ENCODE data around the gene PIN4. TPM values are rescaled to one million over a fixed set of nuclear protein-coding genes. Genes with fewer than 3 reads are reported as not detected.

PIN4 gene
- total RNA-seq, 1 experiment from 2014 or later: 9.5 TPM

GRCh38 chrX:72139538-72139937 is 42.0 kb upstream of the PIN4 start:
- ChIA-PET POLR2A (no interaction called here), RAD21 (ENCODE audit: low non-redundant PET in 1 of 2, low total read pairs in 2 of 2, uncharacterized antibody in 2 of 2, unreplicated experiment in 2 of 2) (no interaction called here), CTCF (no interaction called here)
- Histone ChIP-seq H3K27ac (ENCODE audit: low read depth, low read length) (no peak overlapping the region), H3K79me2 (ENCODE audit: insufficient read depth, low read length) (no peaks in the 10 kb centered on the region), H3K27me3 (ENCODE audit: insufficient read depth, low read length) (no peaks in the 10 kb centered on the region), H3K4me3 (replicated peaks in 1 of 2; ENCODE audit: low read depth in 1 of 2, low read length in 2 of 2) (no peak overlapping the region), H3K4me1 (ENCODE audit: control insufficient read depth in 1 of 2, insufficient read depth in 2 of 2, low read length in 2 of 2) (no peaks in the 10 kb centered on the region), H3K9ac (ENCODE audit: low read length) (no peak overlapping the region), H3K9me3 (ENCODE audit: control insufficient read depth in 1 of 2, insufficient read depth in 1 of 2, low read depth in 1 of 2, low read length in 2 of 2) (no peaks in the 10 kb centered on the region), H4K20me1 (ENCODE audit: insufficient read depth) (no peaks in the 10 kb centered on the region), H3K4me2 (ENCODE audit: low read length) (no peak overlapping the region), H3K9me2 (ENCODE audit: insufficient read depth) (no peaks in the 10 kb centered on the region), H2AFZ (ENCODE audit: low read depth, low read length, poor library complexity, severe bottlenecking) (no peak overlapping the region), H3K36me3 (ENCODE audit: control insufficient read depth in 1 of 2, insufficient read depth in 2 of 2, low read length in 2 of 2) (no peaks in the 10 kb centered on the region)
- DNase-seq (ENCODE audit: low read depth, low spot score) (no peak), ATAC-seq (no peak)
- TF ChIP-seq POLR2A (IDR thresholded peaks at IDR 0.05; ENCODE audit: borderline replicate concordance, extremely low read depth, insufficient read depth, insufficient read length): no peak
- TF ChIP-seq FOSL1 (IDR thresholded peaks at IDR 0.05; ENCODE audit: low read depth): no peak
- no peak for TF ChIP-seq SP1 (IDR thresholded peaks at IDR 0.05; ENCODE audit: low read depth)
- TF ChIP-seq ZNF274 (IDR thresholded peaks at IDR 0.05; ENCODE audit: low read depth, low read length): no peak
- TF ChIP-seq TCF7L2 (IDR thresholded peaks at IDR 0.05; ENCODE audit: borderline replicate concordance, extremely low read depth, insufficient read depth, insufficient read length): no peak
- TF ChIP-seq CEBPB (IDR thresholded peaks at IDR 0.05; ENCODE audit: low read depth): no peak
- intact Hi-C loops (cut with micrococcal nuclease): no loop called here
- BruUV-seq (replicated peaks): no TSS peak

GRCh38 chrX:72141372-72142004 is 40.1 kb upstream of the PIN4 start:
- CTCF ChIA-PET: no interaction called here
- Histone ChIP-seq H2AFZ (ENCODE audit: low read depth, low read length, poor library complexity, severe bottlenecking) (no peak overlapping the region), H3K4me2 (ENCODE audit: low read length) (no peak overlapping the region), H3K4me1 (ENCODE audit: control insufficient read depth in 1 of 2, insufficient read depth in 2 of 2, low read length in 2 of 2) (no peaks in the 10 kb centered on the region), H3K79me2 (ENCODE audit: insufficient read depth, low read length) (no peaks in the 10 kb centered on the region), H4K20me1 (ENCODE audit: insufficient read depth) (no peaks in the 10 kb centered on the region), H3K9me2 (ENCODE audit: insufficient read depth) (no peaks in the 10 kb centered on the region), H3K36me3 (ENCODE audit: control insufficient read depth in 1 of 2, insufficient read depth in 2 of 2, low read length in 2 of 2) (no peaks in the 10 kb centered on the region), H3K4me3 (replicated peaks in 1 of 2; ENCODE audit: low read depth in 1 of 2, low read length in 2 of 2) (no peak overlapping the region), H3K27ac (ENCODE audit: low read depth, low read length) (no peak overlapping the region), H3K9me3 (ENCODE audit: control insufficient read depth in 1 of 2, insufficient read depth in 1 of 2, low read depth in 1 of 2, low read length in 2 of 2) (no peaks in the 10 kb centered on the region), H3K27me3 (ENCODE audit: insufficient read depth, low read length) (no peaks in the 10 kb centered on the region), H3K9ac (ENCODE audit: low read length) (no peak overlapping the region)
- POLR2A ChIA-PET: no interaction called here
- DNase-seq (ENCODE audit: low read depth, low spot score) (no peak), ATAC-seq (no peak)
- intact Hi-C loops (cut with micrococcal nuclease): no loop called here
- RAD21 ChIA-PET (ENCODE audit: low non-redundant PET in 1 of 2, low total read pairs in 2 of 2, uncharacterized antibody in 2 of 2, unreplicated experiment in 2 of 2): no interaction called here
- no peak for TF ChIP-seq SRF (IDR thresholded peaks at IDR 0.05; ENCODE audit: low read depth)
- no peak for TF ChIP-seq EZH2phosphoT487 (IDR thresholded peaks at IDR 0.05; ENCODE audit: borderline replicate concordance)
- no peak for TF ChIP-seq CTCF (IDR thresholded peaks at IDR 0.05 in 2 of 3, conservative IDR thresholded peaks at IDR 0.05 in 1 of 3; ENCODE audit: borderline replicate concordance in 1 of 3, insufficient read depth in 1 of 3, low read depth in 2 of 3, low read length in 2 of 3)
- TF ChIP-seq YY1 (IDR thresholded peaks at IDR 0.05; ENCODE audit: extremely low read depth, insufficient replicate concordance, low read depth, low read length): no peak
- no peak for TF ChIP-seq SP1 (IDR thresholded peaks at IDR 0.05; ENCODE audit: low read depth)
- no peak for TF ChIP-seq ATF3 (IDR thresholded peaks at IDR 0.05)
- TF ChIP-seq EGR1 (IDR thresholded peaks at IDR 0.05; ENCODE audit: low read depth): no peak
- TF ChIP-seq POLR2A (IDR thresholded peaks at IDR 0.05; ENCODE audit: borderline replicate concordance, extremely low read depth, insufficient read depth, insufficient read length): no peak
- no TSS peak for BruUV-seq (replicated peaks)
